Measurements from ENCODE around the gene CORO2B. TPM values are rescaled to one million over a fixed set of nuclear protein-coding genes. Genes with fewer than 3 reads are reported as not detected.

Gene CORO2B
- polyA plus RNA-seq, 1 of the 3 experiments (the other 2 are of a cell fraction): 3.6 TPM

DNA sequence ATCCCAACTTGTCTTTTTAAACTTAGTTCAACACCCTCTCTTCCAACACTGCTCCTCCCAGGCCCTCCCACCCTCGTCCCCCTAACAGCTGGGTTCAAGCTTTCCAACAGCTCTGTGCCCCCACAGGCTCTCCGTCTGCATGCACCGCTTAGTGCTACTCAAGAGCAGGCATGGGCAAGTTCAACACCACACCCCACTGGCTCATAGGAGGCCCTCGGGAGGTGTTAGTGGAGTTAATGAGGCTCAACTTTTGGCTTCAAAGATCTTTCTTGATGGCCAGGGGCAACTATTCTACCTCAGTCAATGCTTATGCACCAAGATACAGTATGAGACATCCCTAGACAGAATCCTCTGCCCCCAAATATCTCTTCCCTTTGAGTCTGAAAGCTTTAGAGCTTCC, 127.5 kb downstream of the CORO2B start:
- Histone ChIP-seq H3K4me3 (ENCODE audit: low read depth in 2 of 2, low read length in 1 of 2) (no peak overlapping the region), H3F3A (replicated peaks; ENCODE audit: insufficient read depth) (no peaks in the 10 kb centered on the region), H4K20me1 (ENCODE audit: insufficient read depth) (no peaks in the 10 kb centered on the region), H3K36me3 (replicated peaks in 1 of 2; ENCODE audit: control insufficient read depth in 1 of 2, insufficient read depth in 2 of 2, low read length in 1 of 2) (no peaks in the 10 kb centered on the region), H3K9ac (no peak overlapping the region), H3K9me2 (no peaks in the 10 kb centered on the region), H3K4me1 (ENCODE audit: control insufficient read depth in 1 of 2, insufficient read depth in 2 of 2, low read depth in 1 of 2, low read length in 1 of 2) (peaks cover 0 to 3% of the 10 kb centered on the region in 2 experiments; a peak in 1 of 4 replicates), H3K4me2 (no peak overlapping the region), H3K27ac (ENCODE audit: low read depth in 2 of 2, low read length in 1 of 2) (no peak overlapping the region), H3K9me3 (no peaks in the 10 kb centered on the region), H3K79me2 (ENCODE audit: insufficient read depth) (no peaks in the 10 kb centered on the region), H2AFZ (ENCODE audit: low read depth) (no peak overlapping the region), H3K27me3 (ENCODE audit: insufficient read depth) (no peaks in the 10 kb centered on the region)
- TF ChIP-seq, protein P1, sequence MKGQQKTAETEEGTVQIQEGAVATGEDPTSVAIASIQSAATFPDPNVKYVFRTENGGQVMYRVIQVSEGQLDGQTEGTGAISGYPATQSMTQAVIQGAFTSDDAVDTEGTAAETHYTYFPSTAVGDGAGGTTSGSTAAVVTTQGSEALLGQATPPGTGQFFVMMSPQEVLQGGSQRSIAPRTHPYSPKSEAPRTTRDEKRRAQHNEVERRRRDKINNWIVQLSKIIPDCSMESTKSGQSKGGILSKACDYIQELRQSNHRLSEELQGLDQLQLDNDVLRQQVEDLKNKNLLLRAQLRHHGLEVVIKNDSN (IDR thresholded peaks at IDR 0.05; ENCODE audit: borderline replicate concordance, low read depth): no peak
- TF ChIP-seq TAF1 (IDR thresholded peaks at IDR 0.05; ENCODE audit: borderline replicate concordance, low read depth, low read length): no peak
- ChIA-PET POLR2A (no interaction called here), CTCF (interaction anchor here (3.3 kb wide), 1 partner anchor 169 kb away, joined by 9 read pairs; no protein-coding TSS in a partner anchor)
- WGBS (ENCODE audit: low lambda C conversion rate): 74% methylated on average over 4 of the region's 4 CpGs
- DNase-seq: no peak

DNA sequence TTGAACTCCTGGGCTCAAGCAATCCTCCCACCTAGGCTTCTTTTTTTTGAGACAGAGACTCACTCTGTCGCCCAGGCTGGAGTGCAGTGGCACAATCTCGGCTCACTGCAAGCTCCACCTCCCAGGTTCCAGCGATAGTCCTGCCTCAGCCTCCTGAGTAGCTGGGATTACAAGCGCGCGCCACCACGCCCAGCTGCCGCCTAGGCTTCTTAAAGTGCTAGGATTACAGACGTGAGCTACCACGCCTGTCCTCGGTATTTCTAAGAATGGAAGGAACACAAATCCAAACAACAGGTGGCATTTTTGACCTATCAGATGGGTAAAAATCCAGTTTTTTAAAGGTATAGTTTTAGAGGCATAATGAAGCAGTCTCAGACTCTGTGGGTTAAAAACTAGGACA, 128.1 kb downstream of the CORO2B start:
- WGBS (ENCODE audit: low lambda C conversion rate): 86% methylated on average over 11 of the region's 11 CpGs
- no peaks in the 10 kb centered on the region for H3K27me3 ChIP-seq (ENCODE audit: insufficient read depth)
- peaks cover 0 to 3% of the 10 kb centered on the region in 2 experiments; a peak in 1 of 4 replicates for H3K4me1 ChIP-seq (ENCODE audit: control insufficient read depth in 1 of 2, insufficient read depth in 2 of 2, low read depth in 1 of 2, low read length in 1 of 2)
- no peak for TF ChIP-seq SMC3 (IDR thresholded peaks at IDR 0.05; ENCODE audit: low read depth, low read length)
- TF ChIP-seq GATA2 (CRISPR knock-in tag; IDR thresholded peaks at IDR 0.05): no peak
- TF ChIP-seq, protein P2, sequence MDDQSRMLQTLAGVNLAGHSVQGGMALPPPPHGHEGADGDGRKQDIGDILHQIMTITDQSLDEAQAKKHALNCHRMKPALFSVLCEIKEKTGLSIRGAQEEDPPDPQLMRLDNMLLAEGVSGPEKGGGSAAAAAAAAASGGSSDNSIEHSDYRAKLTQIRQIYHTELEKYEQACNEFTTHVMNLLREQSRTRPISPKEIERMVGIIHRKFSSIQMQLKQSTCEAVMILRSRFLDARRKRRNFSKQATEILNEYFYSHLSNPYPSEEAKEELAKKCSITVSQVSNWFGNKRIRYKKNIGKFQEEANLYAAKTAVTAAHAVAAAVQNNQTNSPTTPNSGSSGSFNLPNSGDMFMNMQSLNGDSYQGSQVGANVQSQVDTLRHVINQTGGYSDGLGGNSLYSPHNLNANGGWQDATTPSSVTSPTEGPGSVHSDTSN (IDR thresholded peaks at IDR 0.05): no peak
- TF ChIP-seq, protein P3, sequence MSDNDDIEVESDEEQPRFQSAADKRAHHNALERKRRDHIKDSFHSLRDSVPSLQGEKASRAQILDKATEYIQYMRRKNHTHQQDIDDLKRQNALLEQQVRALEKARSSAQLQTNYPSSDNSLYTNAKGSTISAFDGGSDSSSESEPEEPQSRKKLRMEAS (IDR thresholded peaks at IDR 0.05; ENCODE audit: low read depth): no peak
- no peak for TF ChIP-seq RFX5 (IDR thresholded peaks at IDR 0.05; ENCODE audit: low read length)
- no peak overlapping the region for H3K4me3 ChIP-seq (ENCODE audit: low read depth in 2 of 2, low read length in 1 of 2)
- no peak overlapping the region for H2AFZ ChIP-seq (ENCODE audit: low read depth)
- H3F3A ChIP-seq (replicated peaks; ENCODE audit: insufficient read depth): no peaks in the 10 kb centered on the region
- H3K9me3 ChIP-seq: no peaks in the 10 kb centered on the region
- H3K36me3 ChIP-seq (replicated peaks in 1 of 2; ENCODE audit: control insufficient read depth in 1 of 2, insufficient read depth in 2 of 2, low read length in 1 of 2): no peaks in the 10 kb centered on the region
- H4K20me1 ChIP-seq (ENCODE audit: insufficient read depth): no peaks in the 10 kb centered on the region
- H3K9me2 ChIP-seq: no peaks in the 10 kb centered on the region
- ChIA-PET CTCF (interaction anchor here (3.3 kb wide), 1 partner anchor 169 kb away, joined by 9 read pairs; no protein-coding TSS in a partner anchor), POLR2A (no interaction called here)
- H3K4me2 ChIP-seq: no peak overlapping the region
- no peak overlapping the region for H3K27ac ChIP-seq (ENCODE audit: low read depth in 2 of 2, low read length in 1 of 2)
- no peak for DNase-seq
- no peaks in the 10 kb centered on the region for H3K79me2 ChIP-seq (ENCODE audit: insufficient read depth)
- no peak overlapping the region for H3K9ac ChIP-seq

DNA sequence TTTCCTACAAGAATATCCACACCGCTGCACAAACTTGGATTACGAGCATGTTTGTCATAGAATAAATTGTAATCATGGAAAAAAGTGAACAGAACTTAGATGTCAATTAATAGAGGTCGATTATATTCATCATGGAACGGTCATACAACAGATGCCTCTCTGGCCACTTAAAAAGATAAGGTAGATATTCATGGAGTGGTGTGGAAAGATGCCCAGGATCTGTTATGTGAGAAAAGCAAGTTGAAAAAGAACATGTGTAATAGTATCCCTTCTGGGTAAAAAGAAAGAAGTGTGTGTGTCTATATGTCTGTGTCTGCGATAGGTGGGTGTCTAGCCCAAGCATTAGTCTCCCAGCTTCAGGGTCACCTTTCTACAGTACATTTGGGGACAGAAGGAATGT, 128.6 kb downstream of the CORO2B start:
- Histone ChIP-seq H3K27ac (ENCODE audit: low read depth in 2 of 2, low read length in 1 of 2) (no peak overlapping the region), H3F3A (replicated peaks; ENCODE audit: insufficient read depth) (no peaks in the 10 kb centered on the region), H3K4me1 (ENCODE audit: control insufficient read depth in 1 of 2, insufficient read depth in 2 of 2, low read depth in 1 of 2, low read length in 1 of 2) (peaks cover 0 to 3% of the 10 kb centered on the region in 2 experiments; a peak in 1 of 4 replicates), H3K4me2 (no peak overlapping the region), H3K36me3 (replicated peaks in 1 of 2; ENCODE audit: control insufficient read depth in 1 of 2, insufficient read depth in 2 of 2, low read length in 1 of 2) (no peaks in the 10 kb centered on the region), H2AFZ (ENCODE audit: low read depth) (no peak overlapping the region), H3K4me3 (ENCODE audit: low read depth in 2 of 2, low read length in 1 of 2) (no peak overlapping the region), H3K79me2 (ENCODE audit: insufficient read depth) (no peaks in the 10 kb centered on the region), H3K9me2 (no peaks in the 10 kb centered on the region), H3K9ac (no peak overlapping the region), H4K20me1 (ENCODE audit: insufficient read depth) (no peaks in the 10 kb centered on the region), H3K9me3 (no peaks in the 10 kb centered on the region), H3K27me3 (ENCODE audit: insufficient read depth) (no peaks in the 10 kb centered on the region)
- POLR2A ChIA-PET: no interaction called here
- WGBS (ENCODE audit: low lambda C conversion rate): 35% methylated on average over 5 of the region's 5 CpGs
- no peak for DNase-seq
- CTCF ChIA-PET: no interaction called here
- TF ChIP-seq ELF1 (IDR thresholded peaks at IDR 0.05): no peak
- TF ChIP-seq RXRA (IDR thresholded peaks at IDR 0.05; ENCODE audit: borderline replicate concordance, low read depth): no peak
- TF ChIP-seq RCOR1 (IDR thresholded peaks at IDR 0.05; ENCODE audit: low read length): no peak
- no peak for TF ChIP-seq GABPA (IDR thresholded peaks at IDR 0.05; ENCODE audit: low read depth)
- TF ChIP-seq, protein P4, sequence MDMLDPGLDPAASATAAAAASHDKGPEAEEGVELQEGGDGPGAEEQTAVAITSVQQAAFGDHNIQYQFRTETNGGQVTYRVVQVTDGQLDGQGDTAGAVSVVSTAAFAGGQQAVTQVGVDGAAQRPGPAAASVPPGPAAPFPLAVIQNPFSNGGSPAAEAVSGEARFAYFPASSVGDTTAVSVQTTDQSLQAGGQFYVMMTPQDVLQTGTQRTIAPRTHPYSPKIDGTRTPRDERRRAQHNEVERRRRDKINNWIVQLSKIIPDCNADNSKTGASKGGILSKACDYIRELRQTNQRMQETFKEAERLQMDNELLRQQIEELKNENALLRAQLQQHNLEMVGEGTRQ (IDR thresholded peaks at IDR 0.05; ENCODE audit: borderline replicate concordance, low read depth, low read length): no peak
- TF ChIP-seq, protein P5, sequence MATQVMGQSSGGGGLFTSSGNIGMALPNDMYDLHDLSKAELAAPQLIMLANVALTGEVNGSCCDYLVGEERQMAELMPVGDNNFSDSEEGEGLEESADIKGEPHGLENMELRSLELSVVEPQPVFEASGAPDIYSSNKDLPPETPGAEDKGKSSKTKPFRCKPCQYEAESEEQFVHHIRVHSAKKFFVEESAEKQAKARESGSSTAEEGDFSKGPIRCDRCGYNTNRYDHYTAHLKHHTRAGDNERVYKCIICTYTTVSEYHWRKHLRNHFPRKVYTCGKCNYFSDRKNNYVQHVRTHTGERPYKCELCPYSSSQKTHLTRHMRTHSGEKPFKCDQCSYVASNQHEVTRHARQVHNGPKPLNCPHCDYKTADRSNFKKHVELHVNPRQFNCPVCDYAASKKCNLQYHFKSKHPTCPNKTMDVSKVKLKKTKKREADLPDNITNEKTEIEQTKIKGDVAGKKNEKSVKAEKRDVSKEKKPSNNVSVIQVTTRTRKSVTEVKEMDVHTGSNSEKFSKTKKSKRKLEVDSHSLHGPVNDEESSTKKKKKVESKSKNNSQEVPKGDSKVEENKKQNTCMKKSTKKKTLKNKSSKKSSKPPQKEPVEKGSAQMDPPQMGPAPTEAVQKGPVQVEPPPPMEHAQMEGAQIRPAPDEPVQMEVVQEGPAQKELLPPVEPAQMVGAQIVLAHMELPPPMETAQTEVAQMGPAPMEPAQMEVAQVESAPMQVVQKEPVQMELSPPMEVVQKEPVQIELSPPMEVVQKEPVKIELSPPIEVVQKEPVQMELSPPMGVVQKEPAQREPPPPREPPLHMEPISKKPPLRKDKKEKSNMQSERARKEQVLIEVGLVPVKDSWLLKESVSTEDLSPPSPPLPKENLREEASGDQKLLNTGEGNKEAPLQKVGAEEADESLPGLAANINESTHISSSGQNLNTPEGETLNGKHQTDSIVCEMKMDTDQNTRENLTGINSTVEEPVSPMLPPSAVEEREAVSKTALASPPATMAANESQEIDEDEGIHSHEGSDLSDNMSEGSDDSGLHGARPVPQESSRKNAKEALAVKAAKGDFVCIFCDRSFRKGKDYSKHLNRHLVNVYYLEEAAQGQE (IDR thresholded peaks at IDR 0.05; ENCODE audit: low read depth, low read length): no peak
- TF ChIP-seq, protein P1 (IDR thresholded peaks at IDR 0.05; ENCODE audit: borderline replicate concordance, low read depth): no peak
- TF ChIP-seq JUND (IDR thresholded peaks at IDR 0.05): no peak
- no peak for TF ChIP-seq GATA2 (CRISPR knock-in tag; IDR thresholded peaks at IDR 0.05)
- TF ChIP-seq RAD21 (IDR thresholded peaks at IDR 0.05; ENCODE audit: low read length): no peak
